GM21423 (cell line): ENCODE data around the gene EML1.
A peak's percentile ranks its signal among the peaks of the same experiment; 100 is the strongest.

ENCODE experiments used
- ATAC-seq: cut with Tn5 transposase; IDR thresholded peaks from one replicate; pipeline ENCODE4 v1.9.1; 2021; ENCODE audit warnings: mild to moderate bottlenecking, moderate library complexity; ENCODE audit not compliant: unreplicated experiment

Gene EML1, protein sequence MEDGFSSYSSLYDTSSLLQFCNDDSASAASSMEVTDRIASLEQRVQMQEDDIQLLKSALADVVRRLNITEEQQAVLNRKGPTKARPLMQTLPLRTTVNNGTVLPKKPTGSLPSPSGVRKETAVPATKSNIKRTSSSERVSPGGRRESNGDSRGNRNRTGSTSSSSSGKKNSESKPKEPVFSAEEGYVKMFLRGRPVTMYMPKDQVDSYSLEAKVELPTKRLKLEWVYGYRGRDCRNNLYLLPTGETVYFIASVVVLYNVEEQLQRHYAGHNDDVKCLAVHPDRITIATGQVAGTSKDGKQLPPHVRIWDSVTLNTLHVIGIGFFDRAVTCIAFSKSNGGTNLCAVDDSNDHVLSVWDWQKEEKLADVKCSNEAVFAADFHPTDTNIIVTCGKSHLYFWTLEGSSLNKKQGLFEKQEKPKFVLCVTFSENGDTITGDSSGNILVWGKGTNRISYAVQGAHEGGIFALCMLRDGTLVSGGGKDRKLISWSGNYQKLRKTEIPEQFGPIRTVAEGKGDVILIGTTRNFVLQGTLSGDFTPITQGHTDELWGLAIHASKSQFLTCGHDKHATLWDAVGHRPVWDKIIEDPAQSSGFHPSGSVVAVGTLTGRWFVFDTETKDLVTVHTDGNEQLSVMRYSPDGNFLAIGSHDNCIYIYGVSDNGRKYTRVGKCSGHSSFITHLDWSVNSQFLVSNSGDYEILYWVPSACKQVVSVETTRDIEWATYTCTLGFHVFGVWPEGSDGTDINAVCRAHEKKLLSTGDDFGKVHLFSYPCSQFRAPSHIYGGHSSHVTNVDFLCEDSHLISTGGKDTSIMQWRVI

DNA sequence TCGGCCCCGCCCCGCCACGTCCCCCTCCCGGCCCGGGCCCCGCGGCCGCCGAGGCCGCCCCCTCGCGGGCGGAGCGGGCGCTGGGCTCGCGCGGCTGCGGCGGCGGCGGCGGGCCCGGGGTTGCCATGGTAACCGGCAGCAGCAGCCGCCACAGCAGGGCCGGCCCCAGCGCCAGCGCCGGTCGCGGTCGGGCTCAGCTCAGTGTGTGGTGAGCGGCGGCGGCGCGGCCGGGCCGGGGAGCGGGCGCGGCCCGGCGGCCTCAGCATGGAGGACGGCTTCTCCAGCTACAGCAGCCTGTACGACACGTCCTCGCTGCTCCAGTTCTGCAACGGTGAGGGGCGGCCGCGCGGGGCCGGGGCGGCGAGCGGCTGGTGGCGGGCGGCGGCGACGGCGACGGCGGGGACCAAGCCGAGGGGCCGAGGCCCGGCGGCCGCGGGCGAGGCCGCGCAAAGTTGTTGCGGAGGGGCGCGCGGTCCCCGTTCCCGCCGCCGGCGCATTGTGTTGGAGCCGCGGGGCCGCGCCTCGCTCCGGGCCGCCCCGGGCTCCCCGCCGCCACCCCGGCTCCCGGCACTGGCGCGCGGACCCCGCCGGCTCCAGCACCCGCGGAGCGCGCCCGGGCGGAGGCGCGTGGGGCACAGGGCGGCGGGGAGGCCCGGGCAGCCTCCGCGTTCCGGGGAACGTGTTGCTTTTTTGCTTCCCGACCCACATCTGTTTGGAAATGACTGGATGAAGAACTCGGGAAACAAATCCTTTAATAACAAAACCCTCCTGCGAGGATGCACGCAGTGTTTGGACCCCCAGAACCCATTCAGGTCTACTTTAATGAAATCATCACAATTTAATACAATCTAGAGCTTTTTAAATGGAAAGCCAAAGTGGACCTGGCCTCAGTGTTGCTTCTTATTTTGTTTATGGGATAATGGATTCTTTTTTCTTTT is at the start of gene EML1:
Gene EML1 (plus strand): TSS at position 201 of the 938 bp plus-strand sequence. CDS start 64 bp downstream, at position 265.
- peak; percentile 92 for ATAC-seq

- ATAC-seq: no peak
Measured at GRCh38 chr14:99744199-99744872, 48.9 kb upstream of the EML1 start.

DNA sequence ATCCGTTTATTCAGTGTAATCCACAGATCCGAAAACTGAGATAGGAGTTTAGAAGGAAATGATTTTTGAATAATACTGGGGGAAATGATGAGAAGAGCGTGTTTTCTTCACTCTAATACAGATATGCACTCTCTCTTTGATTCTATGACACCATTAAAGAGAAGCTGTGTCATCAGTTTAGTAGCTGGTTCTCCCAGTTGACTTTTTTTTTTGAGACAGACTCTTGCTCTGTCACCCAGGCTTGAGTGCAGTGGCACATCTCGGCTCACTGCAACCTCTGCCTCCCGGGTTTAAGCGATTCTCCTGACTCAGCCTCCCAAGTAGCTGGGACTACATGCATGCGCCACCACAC is 48.4 kb upstream of the EML1 start:
- ATAC-seq: no peak

- ATAC-seq: no peak
Measured at GRCh38 chr14:99745307-99745951, 47.8 kb upstream of the EML1 start.

DNA sequence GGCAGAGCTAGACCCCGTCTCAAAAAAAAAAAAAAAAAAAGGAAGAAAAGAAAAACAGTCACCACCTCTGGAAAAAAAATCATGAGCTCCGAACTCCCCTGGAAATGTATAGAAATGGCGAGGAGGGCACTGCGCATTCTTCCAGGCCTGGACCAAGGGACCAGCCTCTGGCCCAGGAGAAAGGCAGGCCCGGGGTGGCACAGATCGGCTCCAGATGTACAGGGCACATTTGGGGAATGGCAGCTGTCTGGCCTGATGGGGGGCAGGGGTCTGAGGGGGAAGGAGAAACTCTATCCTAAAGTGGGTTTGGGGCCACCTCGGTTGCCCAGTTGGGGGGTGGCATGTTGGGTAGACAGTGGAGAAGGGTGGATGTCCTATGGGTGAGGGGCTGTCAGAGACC is 46.0 kb upstream of the EML1 start:
- ATAC-seq: no peak

DNA sequence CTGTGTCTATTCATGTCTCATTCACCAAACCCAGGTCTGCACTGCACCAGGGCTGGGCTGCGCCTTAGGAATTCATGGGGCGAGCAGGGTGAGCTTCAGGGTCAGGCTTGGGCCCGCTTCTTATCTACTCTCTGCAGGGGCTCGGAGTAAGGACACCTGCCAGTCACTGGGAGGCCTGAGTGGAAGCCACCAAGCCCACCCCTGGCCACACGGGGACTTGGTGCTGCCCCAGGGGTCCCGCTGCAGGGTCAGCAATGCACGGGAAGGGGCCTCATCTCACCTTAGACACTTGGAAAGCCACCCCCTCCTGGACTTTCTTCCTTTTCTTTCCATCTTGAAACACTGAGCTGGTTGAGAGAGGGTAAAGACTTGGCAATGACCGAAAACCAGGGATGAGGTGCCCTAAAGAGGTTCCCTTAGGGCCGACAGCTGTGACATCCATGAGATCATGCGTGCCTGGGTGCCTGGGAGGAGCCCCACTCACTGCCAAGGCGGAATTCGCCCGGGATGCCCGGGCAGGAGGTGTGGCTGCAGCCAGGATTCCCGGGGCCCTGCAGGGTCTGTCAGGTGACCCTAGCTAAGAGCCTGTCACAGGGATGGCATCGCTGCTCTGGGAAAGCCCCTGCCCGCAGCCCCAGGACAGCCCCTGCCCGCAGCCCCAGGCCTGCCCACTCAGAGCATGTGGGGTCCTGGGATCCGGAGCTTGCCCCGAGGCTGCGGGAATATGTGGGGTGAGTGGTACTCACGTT is 45.5 kb upstream of the EML1 start:
- no peak for ATAC-seq

GRCh38 chr14:99748529-99748928 is 44.7 kb upstream of the EML1 start:
- no peak for ATAC-seq

DNA sequence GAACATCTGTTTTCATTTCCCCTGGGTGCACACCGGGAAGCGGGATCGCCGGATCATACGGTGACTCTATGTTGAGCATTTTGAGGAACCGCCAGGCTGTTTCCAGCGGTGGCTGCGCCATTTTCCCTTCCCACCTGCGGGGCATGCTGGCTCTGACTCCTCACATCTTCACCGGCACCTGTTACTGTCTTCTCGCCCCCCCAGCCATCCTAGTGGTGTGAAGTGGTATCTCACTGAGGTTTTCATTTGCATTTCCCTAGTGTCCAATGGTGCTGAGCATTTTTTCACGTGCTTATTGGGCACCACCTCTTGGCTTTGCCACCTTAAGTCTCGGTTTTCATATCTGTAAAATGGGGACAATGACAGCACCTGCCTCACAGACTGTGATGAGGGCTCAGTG is 44.1 kb upstream of the EML1 start:
- no peak for ATAC-seq

DNA sequence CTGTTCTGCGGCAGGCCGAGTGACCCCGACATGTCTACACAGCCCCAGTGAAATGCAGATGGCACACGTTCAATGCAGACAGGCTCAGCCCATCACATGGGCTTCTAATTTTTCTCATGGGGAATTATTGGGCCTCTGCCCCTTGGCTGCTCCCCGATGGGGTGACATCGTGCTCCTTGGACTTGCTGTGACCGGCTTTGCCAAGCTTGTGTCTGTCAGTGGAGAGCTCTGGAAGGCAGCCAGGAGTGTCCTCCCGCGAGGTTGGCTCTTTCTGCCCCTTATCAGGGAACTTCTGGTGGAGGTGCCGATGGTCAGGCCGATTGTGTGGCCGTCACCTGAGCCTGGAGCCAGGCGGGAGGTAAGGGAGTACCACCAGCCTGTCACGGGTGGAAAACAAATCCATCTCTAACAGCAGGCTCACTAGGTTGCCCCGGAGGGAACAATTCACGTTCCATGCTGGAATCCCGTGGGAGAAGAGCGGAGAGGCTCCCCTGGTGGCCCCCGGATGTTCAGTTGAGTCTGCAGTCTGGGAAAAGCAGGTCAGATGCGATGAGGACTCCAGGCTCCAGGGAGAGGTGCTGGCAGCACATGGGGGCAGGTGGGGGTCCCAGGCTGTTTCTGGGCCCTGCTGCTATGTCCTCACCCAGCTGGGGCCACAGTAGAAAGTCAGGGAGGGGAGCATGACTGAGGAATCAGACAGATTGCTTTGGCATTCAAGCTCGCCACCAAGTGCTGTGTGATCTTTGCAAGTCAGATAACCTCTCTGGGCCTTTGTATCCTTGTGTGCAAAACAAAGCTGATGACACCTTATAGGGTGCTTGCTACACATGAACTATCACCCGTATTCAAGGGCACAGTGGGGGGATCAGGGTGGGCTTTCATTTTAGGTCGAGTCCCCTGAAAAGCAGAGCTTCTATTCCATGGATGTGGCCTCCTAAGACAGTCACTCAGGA is 43.2 kb upstream of the EML1 start:
- no peak for ATAC-seq

DNA sequence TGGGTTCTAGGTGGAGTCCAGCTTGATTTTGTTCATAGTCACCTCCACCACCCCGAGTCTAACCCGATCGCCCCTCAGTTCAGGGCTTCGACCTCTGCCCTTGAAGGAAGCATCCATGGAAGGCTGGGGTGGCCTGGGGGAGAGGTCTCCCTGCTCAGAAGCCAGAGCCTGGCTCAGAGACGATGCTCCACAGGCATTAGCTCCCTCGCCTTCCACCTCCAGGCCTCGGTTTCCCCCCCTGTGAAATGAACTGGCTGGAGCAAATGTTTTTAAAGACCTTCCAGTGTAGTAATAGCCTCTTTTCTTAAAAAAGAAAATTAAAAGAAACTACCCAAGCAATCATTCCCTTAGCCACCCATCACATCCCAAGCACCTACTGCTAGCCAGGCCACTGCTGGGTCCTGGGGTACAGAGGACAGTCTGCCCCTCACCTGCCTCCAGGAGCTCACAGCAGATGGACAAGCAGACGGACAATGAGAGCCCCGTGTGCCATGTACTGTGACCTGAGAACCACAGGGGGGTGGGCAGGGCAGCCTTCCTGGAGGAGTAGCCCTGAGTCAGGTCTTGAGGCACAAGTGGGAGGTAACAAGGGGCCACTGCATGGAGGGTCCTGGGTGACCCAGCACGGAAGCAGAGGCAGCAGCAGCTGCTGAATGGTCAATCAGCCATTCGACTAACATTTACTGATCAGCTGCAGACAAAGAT is 42.3 kb upstream of the EML1 start:
- no peak for ATAC-seq

- no peak for ATAC-seq
Measured at GRCh38 chr14:99751539-99752485, 41.4 kb upstream of the EML1 start.

DNA sequence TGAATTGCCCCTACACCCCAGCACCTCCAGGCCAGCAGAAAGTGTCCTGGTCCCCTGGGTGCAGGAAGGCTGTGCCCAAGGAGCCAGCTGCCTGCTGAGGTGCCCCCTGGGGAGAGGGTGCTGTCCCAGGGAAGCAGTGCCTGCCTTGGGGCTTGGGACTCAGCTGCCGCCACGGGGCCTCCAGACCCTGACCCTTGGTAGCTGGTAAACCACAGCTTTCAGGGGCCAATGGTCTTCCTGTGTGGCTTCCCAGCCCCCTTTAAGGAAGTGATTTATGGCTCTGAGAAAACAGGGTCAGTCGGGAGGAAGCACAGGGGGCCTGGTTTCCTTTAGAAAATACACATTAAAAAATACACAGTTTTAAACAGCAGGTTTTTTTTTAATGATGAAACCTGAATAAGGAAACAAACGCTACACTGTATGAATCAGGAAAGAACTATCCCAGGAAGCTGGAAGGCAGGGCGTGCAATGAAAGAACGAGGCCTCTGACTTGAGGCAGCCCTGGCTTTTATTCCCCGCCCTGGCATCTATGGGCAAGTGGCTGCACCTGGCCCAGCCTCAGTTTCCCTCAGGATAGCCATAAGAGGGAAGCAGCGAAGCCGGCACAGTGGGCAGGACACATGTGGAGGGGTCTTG is 40.6 kb upstream of the EML1 start:
- ATAC-seq: no peak

DNA sequence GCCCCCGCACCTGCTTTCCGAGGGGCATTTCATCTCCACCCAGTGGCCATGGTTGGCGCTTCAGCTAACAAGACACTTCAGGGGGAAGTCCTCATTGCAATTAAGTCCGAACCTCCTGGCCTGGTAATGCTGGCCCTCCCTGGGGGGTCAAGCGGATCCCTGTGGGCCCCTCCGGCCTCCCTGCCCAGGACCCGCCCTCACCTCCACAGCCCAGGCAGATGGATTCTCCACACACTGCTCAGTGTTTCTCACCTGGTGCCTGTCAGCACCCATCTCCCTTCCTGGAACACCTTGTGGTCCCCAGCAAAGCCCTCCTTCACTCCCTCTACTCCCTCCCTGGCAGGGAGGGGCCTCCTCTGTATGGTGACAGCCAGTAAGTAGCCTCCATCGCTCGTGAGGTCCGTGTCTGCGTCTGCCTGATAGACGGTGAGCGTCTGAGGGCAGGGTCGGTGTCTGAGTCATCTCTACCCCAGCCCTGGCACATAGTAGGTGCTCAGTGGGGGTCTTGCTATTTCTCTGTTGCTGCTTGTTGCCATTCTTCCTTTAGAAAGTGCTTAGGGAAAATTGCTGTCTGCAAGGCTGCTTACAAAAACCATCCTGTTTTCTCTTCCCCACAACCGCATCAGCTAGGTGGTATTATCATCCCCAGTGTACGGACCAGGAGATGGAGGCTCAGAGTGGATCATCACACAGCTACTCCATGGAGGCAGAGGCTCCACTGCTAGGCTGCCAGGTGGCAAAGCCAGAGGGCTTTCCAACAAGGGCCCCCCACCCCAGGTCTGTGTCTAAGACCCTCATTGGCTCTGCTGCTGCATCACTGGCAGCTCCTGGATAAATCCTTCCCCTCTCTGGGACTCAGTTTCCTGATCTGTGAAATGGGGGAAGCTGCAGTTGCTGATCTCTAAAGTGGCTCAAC is 39.7 kb upstream of the EML1 start:
- no peak for ATAC-seq

- no peak for ATAC-seq
Measured at GRCh38 chr14:99754141-99755067, 38.8 kb upstream of the EML1 start.
